HG02884 (cell line): ENCODE data around the gene ANO2.

Experiments used
- ATAC-seq: cut with Tn5 transposase; IDR thresholded peaks from one replicate; pipeline ENCODE4 v1.9.1; 2021; ENCODE audit warnings: mild to moderate bottlenecking, moderate library complexity; ENCODE audit not compliant: unreplicated experiment

The ANO2 gene

DNA sequence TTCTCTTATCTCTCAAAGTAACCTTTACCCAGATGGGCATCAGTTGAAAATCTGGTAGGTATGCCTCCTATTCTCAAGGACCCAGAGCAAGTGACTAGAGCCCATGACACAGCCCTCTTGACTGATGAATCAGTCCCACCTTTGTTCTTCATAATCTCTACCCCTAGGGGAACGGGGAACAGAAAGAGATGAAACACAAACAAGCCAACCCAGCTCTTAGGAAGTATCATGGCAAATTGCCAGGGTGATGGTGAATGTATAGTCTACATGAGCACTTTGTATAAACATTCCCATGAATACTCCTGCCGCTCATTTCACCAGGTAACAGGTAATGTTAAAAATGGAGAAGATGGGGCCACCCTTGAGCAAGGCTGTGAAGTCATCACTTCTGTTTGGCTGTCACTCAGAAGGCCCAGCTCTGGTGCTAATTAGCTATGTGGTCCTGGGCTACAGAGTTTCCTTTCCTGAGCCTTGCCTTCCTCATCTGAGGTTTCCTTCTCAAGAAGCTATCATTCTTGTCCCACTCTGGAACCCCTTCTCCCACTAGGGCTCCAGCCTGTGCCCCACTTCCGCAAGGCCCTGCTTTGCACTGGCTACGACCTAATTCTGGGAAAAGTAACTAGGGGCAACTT, 161.7 kb downstream of the ANO2 start:
- no peak for ATAC-seq

DNA sequence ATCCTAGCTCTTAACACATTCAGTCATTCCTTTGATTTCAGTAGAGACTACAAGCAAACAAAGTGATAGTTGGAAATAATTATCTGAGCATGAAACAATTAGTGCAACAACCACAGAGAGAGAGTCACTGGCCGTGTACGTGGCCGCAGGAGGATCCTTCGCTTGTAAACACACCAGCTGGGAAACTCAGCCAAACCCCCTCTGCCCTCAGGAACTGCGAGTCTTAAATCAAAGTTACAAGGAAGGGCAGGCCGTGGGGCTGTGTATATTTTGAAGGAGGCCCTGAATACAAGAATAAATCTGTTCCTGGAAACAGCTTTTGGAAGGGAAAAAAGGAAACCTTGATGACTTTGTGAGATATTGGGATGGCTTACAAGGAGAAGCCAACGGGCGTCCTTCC, 164.5 kb downstream of the ANO2 start:
- no peak for ATAC-seq

DNA sequence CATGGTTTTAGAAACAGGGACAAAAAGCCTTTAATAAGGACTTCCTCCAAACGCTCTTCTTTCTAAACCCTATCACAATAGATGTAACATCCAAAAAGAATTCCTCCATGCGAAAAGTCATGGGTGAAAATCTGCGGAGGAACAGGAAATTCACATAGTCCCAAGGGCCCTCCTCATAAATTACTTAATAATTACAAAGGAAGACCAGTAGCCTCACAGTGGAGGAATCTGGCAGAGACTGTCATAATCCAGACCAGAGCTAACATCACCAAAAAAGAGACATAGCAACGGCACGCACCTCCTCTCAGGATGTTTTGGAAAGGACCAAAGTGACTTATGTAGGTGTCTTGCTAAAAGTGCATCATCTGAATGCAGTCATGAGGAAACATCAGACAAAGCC, 165.7 kb downstream of the ANO2 start:
- no peak for ATAC-seq

DNA sequence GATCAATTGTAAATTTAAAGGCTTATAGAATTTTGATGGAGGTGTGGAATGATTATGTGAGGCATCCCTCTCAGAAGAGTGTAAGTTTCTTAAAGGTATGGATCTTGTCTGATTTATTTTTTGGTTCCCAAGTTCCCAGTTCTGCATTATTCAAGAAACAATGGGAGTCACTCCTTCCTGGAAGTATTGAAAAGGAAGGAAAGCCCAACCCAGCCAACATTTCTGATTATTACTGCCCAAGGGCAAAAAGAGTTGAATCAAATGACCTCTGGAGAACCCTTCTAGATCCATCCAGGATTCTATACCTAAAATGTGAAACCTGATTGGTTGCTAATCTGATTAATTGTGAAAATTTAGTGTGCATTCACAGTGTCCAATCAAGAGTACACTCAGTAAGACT, 166.2 kb downstream of the ANO2 start:
- no peak for ATAC-seq

DNA sequence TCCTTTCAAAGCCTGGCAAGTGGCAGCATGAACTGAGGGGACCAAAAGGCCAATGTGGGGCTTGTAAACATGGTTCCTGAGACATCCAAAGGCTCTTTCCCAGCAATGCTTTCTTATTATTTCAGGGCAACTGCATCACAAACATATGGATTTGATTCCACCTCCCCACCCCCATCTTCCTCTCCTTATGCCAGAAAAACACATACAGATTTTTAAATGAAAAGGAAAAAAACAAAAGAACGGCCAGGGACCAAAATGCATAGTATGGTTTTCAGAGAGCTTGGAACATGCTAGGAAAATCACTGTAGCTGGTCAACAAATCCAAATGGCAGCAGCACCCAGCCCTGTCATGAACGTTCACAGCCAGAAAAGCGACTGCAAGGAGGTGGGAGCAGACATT, 167.6 kb downstream of the ANO2 start:
- no peak for ATAC-seq

DNA sequence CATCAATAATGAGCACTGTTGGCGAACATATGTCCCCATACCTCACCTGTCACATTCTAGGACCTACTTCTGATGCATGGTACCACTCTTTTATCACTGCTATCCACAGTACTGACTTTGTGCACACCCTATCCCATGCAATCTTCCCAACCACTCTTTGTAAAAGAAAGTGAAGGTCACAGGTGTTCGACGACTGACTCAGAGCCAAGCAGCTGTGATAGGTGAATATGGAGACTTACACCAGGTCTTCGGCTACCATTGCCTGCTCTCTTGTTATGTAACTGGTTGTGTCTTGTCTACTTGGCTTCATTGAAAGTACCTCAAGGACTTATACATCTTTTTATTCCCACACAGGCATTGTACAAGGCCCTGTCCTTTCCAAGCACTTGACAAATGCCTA, 169.0 kb downstream of the ANO2 start:
- ATAC-seq: no peak

DNA sequence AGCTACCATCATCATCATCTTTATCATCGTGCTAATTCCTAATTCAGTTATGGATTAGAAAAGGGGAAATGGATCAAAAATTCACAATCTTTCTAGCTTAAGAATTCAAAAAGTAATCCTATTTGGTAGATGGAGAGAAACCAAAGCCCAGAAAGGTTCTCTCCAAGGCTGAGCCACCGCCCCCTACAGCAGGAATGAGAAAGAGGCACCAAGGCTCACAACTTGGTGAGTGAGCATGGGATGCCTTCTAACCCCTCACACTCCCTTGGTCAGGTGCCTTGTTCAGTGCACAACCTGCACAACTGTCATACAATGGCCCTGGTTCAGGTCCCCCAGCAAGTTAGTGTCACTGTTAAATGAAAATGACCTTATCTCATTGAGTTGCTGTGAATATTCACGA, 171.5 kb downstream of the ANO2 start:
- ATAC-seq: no peak

DNA sequence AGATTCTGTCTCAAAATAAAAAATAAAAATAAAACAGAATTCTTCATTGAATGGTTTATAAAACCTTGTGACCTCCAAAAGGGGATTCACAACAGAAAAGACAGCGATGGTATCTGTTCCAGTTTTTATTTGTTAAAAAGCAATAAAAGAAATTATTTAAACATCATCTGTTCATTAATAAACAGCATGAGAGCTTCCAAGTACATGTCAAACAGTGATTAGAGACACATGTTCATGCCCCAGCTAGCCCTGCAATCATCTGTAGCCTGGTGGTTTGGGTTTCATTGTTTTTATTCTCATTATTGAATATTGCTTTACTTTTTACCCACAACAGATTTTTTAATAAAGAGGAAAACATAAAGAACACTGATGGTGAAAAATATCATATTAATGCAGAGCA, 173.3 kb downstream of the ANO2 start:
- no peak for ATAC-seq

DNA sequence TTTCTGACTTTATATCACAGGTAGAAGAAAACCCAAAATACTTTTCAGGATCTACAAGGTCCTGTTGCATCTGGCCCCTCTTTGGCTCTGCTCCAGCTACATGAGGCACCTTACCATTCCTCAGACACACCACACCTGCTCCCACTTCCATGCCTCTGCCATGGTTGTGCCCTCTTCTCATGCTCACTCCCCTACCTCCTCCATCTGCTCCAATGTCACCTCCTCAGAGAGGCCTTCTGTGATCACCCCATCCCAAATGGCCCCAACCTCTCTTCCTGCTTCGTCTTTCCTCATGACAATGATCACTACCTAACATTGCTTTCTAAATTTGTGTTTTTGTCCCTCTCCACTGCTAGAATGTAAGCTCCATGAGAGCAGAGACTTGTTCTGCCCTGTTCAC, 174.3 kb downstream of the ANO2 start:
- no peak for ATAC-seq

DNA sequence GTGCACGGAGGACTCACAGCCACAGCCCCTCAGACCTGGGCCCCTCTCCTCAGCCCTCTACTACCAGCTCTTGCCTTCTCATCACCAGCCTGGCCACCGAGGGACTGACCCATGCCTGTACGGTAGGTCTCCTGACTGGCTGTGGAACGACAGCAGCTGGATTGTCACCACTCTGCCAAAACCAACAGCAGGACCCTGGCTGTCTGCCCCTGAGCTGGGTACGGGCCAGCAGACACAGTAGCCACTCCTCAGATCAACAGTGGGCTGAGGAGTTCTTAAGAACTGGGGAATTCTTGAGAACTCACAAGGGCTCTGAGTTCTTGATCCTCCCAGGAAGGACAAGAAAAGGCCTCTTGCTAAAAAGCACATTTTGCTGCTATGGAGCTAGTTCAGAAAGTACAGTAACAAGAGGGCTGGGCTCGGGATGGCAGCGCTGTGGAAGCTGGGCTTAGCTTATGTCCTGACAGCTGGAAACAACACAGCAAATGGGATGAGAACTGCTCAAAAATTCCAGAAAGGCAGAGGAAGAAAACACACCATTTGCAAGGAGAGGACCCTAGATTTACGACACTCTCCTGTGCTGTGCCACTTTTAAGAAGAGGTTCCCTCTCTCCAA, 176.4 kb downstream of the ANO2 start:
- ATAC-seq: no peak

DNA sequence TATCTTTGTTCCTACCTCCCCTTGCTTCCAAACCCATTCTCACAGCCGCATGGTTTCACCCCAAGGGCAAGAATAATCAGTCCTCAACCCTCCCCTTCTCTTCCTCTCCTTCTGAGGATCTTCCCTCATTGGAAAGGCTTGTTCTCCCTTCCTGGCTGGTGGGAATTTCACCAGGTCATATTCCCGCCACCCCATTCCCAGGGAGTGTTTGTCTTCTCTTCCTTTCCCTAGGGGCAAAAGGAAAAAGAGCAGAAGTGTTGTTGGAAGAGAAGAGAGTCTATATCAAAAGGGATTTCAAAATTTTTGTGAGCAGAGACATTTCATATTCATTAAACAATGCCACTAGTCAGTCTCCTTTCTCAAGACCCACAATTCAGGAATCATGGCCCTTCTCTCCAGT, 176.9 kb downstream of the ANO2 start:
- ATAC-seq: no peak

DNA sequence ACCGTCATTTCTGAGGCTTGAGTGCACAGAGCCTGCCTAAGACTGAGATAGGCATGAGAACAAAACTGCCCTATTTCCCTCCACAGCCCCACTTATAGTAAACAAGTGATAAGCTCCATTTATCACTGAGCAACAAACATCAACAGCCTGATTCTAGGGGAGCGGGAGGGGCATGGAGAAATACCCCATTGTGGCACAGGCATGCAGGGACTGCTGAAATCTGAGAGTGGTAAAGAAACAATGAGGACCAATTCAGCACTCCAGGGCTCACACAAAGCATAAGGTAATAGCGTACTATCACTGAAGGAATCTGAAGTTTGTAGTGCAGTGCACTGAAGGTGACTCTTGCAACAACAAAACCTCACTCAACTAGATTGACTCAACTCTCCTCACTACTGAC, 186.7 kb downstream of the ANO2 start:
- no peak for ATAC-seq

DNA sequence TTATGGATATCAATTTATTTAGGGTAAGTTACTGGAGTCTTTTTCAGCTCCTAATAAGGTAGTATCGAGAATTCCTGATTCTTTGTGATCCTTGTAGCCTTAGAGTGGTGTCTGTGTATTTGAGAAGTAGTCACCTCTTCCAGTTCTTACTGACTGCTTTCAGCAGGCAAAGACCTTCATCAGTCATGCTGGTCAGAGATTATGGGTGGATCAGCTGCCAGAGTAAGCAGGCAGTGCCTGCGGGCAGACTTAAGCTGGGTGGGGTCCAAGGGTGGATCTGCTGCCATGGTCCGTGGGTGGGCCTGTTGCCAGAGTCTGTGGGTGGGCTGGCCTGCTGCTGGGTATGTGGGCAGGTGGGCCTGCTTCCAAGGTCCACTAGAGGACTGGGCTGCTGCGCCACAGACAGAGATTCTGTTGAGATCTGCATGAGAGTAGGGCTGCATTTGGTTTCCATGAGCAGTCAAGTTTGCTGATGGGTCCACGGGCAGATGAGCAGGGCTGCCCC, 188.7 kb downstream of the ANO2 start:
- ATAC-seq: no peak

DNA sequence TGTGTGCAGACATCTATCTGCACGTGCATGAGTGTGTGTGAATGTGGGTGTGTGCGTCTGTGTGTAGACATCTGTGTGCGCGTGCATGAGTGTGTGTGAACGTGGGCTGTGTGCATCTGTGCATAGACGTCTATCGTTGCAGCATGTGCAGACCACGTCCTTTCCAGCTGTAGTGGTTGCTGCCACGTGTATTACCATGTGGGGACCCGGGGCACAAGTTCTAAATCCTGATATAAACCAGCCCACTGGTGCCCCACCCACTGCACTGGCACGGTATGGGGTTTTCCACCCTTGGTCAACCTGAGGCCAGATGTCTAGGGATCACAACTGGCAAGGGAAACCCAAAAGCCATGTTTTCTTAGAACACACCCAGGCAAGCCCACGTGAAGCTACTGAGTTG, 197.0 kb downstream of the ANO2 start:
- no peak for ATAC-seq

DNA sequence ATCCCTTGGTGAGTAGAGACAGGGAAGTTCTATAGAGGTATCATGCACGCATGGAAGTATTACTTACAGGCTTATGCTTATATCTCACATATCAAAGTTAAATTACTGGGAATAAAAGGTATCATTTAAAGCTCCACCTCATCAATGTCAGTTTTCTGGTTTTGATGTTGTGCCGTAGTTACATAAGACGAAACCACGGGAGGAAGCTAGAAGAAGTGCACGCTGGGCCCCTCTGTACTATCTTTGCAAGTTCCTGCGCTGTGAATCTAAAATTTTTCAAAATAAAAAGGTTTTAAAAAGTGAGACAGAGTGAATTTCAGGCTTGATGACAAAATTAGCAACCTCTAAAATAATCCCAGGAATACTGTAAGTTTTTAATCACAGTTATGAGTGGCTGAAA, 198.1 kb downstream of the ANO2 start:
- no peak for ATAC-seq

DNA sequence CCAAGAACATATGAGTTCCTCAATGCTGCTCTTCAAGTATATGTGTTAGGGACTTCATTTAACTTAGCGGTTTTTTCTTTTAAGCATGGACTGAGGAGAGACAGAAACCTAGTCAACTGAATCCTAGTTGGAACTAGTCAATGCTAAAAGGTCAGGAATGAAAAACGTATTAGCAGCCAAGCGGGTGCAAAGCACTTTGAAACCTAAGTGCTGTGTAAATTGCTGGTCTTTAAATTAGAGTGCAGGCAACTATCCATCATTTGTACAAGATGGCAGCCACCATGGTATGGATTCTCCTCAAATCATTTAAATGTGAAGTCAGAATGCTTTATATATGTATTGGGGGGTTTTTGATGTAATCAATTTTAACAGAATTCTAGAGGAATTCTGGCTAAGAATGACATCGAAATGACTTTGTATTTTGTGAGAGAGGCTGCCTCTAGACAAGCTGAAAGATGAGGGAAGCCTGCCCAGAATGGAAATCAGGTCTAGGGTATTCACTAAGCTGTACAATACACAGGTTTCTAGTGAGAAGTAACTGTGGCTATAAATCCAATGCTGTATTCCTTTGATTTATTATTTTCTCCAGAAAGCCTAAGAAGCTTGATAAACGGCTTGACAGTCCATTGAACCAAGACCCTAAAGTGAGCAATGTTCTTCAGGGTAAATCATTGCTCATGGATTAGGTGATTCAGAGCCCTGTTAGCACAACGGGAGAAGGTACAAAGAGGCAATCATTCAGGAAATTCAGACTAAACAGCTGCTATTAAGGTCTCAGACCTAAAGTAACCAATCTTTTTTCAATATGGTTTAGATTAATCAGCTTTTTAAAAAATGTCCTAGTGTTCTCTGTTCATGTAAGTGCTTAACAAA, 198.8 kb downstream of the ANO2 start:
- no peak for ATAC-seq

DNA sequence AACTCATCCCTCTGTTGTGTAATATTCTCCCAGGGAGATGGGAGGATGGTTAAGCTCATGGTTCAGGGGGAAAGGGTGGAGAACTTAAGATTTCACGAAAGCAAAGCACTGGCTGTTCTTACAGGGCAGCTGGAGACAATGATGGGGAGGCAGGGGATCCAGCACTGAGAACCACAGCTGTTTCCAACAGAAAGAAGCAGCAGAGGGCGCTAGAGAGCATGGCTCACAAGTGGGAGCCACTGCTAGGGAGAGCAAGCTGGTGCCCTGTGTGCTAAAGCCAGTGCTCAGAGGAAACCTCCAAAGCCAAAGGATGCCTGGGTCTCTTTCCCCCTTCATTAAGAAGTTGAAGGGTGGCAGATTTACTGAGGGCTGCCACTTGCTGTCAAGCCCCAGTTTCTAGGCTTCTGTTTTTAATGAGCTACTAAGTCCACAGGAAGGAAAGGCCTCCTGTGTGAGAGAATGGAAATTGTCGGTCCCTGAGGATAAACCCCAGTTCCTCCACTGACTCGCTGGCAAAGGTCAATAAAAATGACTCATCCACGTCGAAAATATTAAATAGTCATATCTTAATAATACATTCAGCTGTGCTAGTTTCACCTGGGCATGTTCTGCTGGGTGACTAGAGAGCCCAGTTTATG, 199.7 kb downstream of the ANO2 start:
- ATAC-seq: no peak

DNA sequence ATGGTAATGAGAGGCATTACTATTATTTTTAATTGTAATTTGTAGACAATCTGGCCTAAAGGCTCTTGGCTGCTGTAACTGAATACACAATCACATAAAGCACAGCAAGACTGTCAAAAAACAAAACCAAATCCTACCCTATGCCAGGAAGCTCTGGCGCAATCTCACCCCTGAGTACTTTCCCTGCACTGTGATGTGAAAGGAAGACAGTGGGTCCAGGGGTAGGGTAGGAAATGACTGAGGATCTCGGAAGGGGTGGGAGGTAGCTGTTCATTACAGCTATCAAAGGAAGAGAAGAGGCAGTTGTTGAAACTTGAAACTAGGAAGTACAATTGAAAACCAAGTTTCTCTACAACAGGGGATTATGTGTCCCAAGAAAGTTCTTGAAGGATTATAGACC, 202.8 kb downstream of the ANO2 start:
- ATAC-seq: no peak

DNA sequence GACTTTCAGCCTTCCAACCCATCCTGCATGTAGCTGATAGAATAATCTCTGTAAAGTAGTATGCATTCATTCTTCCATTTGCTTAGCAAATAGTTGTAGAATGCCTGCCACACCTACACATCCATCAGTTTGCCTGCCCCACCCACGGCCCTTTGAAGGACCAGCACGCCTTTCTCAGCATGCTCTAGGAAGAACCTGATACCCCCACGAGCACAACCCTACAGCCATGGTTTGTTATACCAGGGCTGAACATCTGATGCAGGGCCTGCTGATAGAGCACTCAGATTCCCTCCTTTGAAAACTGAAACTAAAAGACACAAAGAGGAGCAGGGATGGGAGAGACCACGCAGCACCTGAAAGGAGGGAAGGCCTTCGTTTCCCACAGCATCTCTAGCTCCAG, 205.1 kb downstream of the ANO2 start:
- no peak for ATAC-seq

DNA sequence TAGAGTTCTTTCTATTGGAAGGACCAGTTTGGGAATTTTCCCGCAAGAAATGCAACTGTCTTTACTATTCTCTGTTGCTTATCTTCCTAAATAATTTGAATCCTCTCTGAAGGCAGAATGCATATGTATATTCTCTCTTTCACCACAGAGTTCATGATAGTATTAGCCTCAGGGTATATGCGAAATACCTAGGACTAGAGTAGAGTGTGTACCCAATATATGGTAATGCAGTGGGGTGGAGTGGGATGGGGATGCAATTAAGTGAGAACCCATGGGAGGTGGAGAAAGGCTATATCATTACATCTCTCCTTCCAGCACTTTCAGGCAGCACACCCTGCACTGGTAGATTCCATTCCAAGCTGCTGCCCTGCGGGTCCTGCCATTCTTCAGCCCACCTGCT, 207.3 kb downstream of the ANO2 start:
- ATAC-seq: no peak

DNA sequence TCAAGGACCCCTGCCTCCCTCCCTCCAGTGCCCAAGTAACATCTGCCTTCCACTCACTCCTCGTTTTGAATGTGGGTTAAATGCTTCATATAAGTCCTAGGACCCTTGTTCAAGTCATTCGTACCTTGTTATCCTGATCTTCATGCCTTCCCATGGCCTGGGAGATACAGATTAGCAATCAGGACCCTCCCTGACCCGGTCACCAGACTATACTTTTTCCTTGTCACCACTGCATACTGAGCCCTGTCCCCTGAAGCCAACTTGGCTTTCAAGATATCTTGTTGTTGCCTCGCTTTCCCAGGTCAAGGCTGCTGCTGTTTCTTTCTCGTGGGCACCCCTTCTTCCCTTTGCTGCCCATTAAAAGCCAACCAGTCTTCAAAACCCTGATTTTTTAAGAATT, 208.5 kb downstream of the ANO2 start:
- no peak for ATAC-seq

DNA sequence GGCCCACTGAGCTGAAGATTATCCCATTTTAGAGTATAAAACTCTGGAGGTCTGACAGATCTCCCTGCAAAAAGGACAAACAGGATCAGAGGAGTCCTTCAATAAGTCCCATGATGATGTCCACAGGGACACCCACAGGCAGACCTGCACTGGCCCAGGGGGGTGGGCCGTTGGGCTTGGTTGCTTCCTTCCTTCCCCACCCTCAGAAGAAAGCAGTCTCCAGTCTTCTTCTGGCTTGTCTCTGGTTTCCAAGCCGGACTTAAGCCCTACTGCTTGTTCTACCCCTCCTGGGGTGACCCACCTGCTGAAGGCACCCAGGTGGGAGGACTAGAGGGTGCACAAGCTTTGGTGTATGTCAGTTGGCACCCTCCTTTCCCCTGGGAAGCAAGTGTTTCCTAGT, 209.0 kb downstream of the ANO2 start:
- no peak for ATAC-seq
